OCI-LY7 (cell line): Measurements from ENCODE around the gene PTPRO. TPM values are rescaled to one million over a fixed set of nuclear protein-coding genes. Genes with fewer than 3 reads are reported as not detected.

Experiments
- BruUV-seq: library from RNA; stranded (reverse); fragments of 400-500 nt; replicated peaks from 2 replicates; lab custom pipeline; 2021; lab: Mats Ljungman, UMichigan
- CTCF ChIA-PET: fragments of 300-600 bp; sonication (Branson Sonifier 250); formaldehyde crosslinking; loops from one replicate; lab custom pipeline; 2022; ENCODE audit warnings: antibody characterized with exemption; ENCODE audit not compliant: unreplicated experiment; lab: Charles Lee
- POLR2A ChIA-PET: fragments of 300-600 bp; sonication (Branson Sonifier 250); formaldehyde crosslinking; loops from one replicate; lab custom pipeline; 2022; ENCODE audit warnings: antibody characterized with exemption; lab: Charles Lee
- DNase-seq: peaks from one replicate; pipeline ENCODE4 v3.0.0-alpha.2; 2015; ENCODE audit warnings: low spot score
- H2AFZ ChIP-seq: fragments of 200-600 bp; sonication (generic), shearing (Covaris generic); 2 replicates; pipeline ENCODE4 v1.6.1; 2014; ENCODE audit warnings: mild to moderate bottlenecking, antibody characterized with exemption, low read length, moderate library complexity
- H3K27ac ChIP-seq: fragments of 200-600 bp; sonication (generic); 2 replicates; pipeline ENCODE4 v1.5.1; 2014; ENCODE audit warnings: mixed run types, low read depth, mild to moderate bottlenecking, moderate library complexity, low read length, inconsistent platforms; ENCODE audit not compliant: poor library complexity, severe bottlenecking
- H3K36me3 ChIP-seq: fragments of 200-600 bp; sonication (generic); 2 replicates; pipeline ENCODE4 v1.6.1; 2014; ENCODE audit warnings: mild to moderate bottlenecking, antibody characterized with exemption, low read length, moderate library complexity, mixed read lengths; ENCODE audit not compliant: insufficient read depth
- H3K4me1 ChIP-seq: fragments of 200-600 bp; sonication (generic); 2 replicates; pipeline ENCODE4 v1.5.1; 2014; ENCODE audit warnings: mild to moderate bottlenecking, low read length; ENCODE audit not compliant: insufficient read depth, poor library complexity, severe bottlenecking
- H3K4me2 ChIP-seq: fragments of 200-600 bp; sonication (generic); 2 replicates; pipeline ENCODE4 v1.6.1; 2014; ENCODE audit warnings: mild to moderate bottlenecking, low read length
- H3K4me3 ChIP-seq: fragments of 200-600 bp; sonication (generic); 2 replicates; pipeline ENCODE4 v1.5.1; 2014; ENCODE audit warnings: mild to moderate bottlenecking, low read depth, low read length; ENCODE audit not compliant: poor library complexity, severe bottlenecking
- H3K79me2 ChIP-seq: fragments of 200-600 bp; sonication (generic); 2 replicates; pipeline ENCODE4 v1.6.1; 2016; ENCODE audit warnings: low read depth, mild to moderate bottlenecking, low read length, moderate library complexity, mixed read lengths; ENCODE audit not compliant: insufficient read depth
- H3K9me2 ChIP-seq: fragments of 200-600 bp; sonication (generic); 2 replicates; pipeline ENCODE4 v1.6.1; 2016; ENCODE audit warnings: mild to moderate bottlenecking, low read length, mixed read lengths; ENCODE audit not compliant: insufficient read depth
- H3K9me3 ChIP-seq: fragments of 200-600 bp; sonication (generic); 2 replicates; pipeline ENCODE4 v1.6.1; 2014; ENCODE audit warnings: mild to moderate bottlenecking, mixed run types, low read length, mixed read lengths
- H4K20me1 ChIP-seq: fragments of 200-600 bp; sonication (generic); 2 replicates; pipeline ENCODE4 v1.6.1; 2014; ENCODE audit warnings: mild to moderate bottlenecking, antibody characterized with exemption, low read length, moderate library complexity, mixed read lengths; ENCODE audit not compliant: insufficient read depth
- EZH2phosphoT487 ChIP-seq: fragments of 200-600 bp; sonication (generic); IDR thresholded peaks from 2 replicates; pipeline ENCODE4 v1.6.1; 2018; ENCODE audit warnings: low read depth, borderline replicate concordance, mild to moderate bottlenecking, mixed run types, antibody characterized with exemption, low read length, moderate library complexity, mixed read lengths
- intact Hi-C: fragments of 100-400 bp; cut with micrococcal nuclease; formaldehyde crosslinking; loops from one replicate; pipeline ENCODE4 v1.10.0; 2022; ENCODE audit not compliant: unreplicated experiment
- total RNA-seq, 2 experiments: library from RNA; depleted of rRNA in 1 of 2; stranded (reverse); fragments of >200 nt in 1 of 2; shearing (Covaris generic) in 1 of 2; gene quantifications; 2 replicates each; pipeline ENCODE4 v1.2.3, GENCODE V29; 2014 to 2022
- TF ChIP-seq, protein P1 (sequence below): fragments of 200-600 bp; sonication (generic); conservative IDR thresholded peaks from 2 replicates; pipeline ENCODE4 v1.5.1; 2014; ENCODE audit warnings: mild to moderate bottlenecking, antibody characterized with exemption, low read length, moderate library complexity, mixed read lengths

The PTPRO gene
- total RNA-seq, 2 experiments from 2014 or later = 0.06 to 0.23 TPM

- no TSS peak for BruUV-seq
- Histone ChIP-seq H3K9me3 (no peaks in the 10 kb centered on the region), H3K27ac (no peak overlapping the region), H3K79me2 (no peaks in the 10 kb centered on the region), H3K4me2 (no peak overlapping the region), H3K36me3 (no peaks in the 10 kb centered on the region), H2AFZ (no peak overlapping the region), H3K4me1 (no peaks in the 10 kb centered on the region), H3K4me3 (no peak overlapping the region), H4K20me1 (no peaks in the 10 kb centered on the region), H3K9me2 (no peaks in the 10 kb centered on the region)
- ChIA-PET POLR2A (no interaction called here), CTCF (no interaction called here)
- intact Hi-C loops = loop anchor here (1.0 kb wide), 1 partner anchor 76 kb away; no protein-coding TSS in a partner anchor
- TF ChIP-seq EZH2phosphoT487 = no peak
- TF ChIP-seq, protein P1, sequence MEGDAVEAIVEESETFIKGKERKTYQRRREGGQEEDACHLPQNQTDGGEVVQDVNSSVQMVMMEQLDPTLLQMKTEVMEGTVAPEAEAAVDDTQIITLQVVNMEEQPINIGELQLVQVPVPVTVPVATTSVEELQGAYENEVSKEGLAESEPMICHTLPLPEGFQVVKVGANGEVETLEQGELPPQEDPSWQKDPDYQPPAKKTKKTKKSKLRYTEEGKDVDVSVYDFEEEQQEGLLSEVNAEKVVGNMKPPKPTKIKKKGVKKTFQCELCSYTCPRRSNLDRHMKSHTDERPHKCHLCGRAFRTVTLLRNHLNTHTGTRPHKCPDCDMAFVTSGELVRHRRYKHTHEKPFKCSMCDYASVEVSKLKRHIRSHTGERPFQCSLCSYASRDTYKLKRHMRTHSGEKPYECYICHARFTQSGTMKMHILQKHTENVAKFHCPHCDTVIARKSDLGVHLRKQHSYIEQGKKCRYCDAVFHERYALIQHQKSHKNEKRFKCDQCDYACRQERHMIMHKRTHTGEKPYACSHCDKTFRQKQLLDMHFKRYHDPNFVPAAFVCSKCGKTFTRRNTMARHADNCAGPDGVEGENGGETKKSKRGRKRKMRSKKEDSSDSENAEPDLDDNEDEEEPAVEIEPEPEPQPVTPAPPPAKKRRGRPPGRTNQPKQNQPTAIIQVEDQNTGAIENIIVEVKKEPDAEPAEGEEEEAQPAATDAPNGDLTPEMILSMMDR = no peak
- DNase-seq = no peak
Measured at GRCh38 chr12:15443611-15444010, 121.3 kb downstream of the PTPRO start.

GRCh38 chr12:15444523-15444922 is 122.2 kb downstream of the PTPRO start:
- no peaks in the 10 kb centered on the region for H3K4me1 ChIP-seq
- no peak overlapping the region for H3K27ac ChIP-seq
- no peaks in the 10 kb centered on the region for H4K20me1 ChIP-seq
- TF ChIP-seq, protein P1 = no peak
- no peak for TF ChIP-seq EZH2phosphoT487
- H2AFZ ChIP-seq = no peak overlapping the region
- BruUV-seq = no TSS peak
- H3K4me2 ChIP-seq = no peak overlapping the region
- no peak for DNase-seq
- no peaks in the 10 kb centered on the region for H3K79me2 ChIP-seq
- intact Hi-C loops = loop anchor here (1.0 kb wide), 1 partner anchor 77 kb away; no protein-coding TSS in a partner anchor
- H3K36me3 ChIP-seq = no peaks in the 10 kb centered on the region
- POLR2A ChIA-PET = interaction anchor here (1.0 kb wide), 1 partner anchor 33 kb away, joined by 3 read pairs; no protein-coding TSS in a partner anchor
- no peaks in the 10 kb centered on the region for H3K9me3 ChIP-seq
- no peaks in the 10 kb centered on the region for H3K9me2 ChIP-seq
- CTCF ChIA-PET = no interaction called here
- H3K4me3 ChIP-seq = no peak overlapping the region

GRCh38 chr12:15446807-15447206 is 124.5 kb downstream of the PTPRO start:
- ChIA-PET CTCF (no interaction called here), POLR2A (interaction anchor here (0.9 kb wide), 1 partner anchor 16 kb away, joined by 3 read pairs; no protein-coding TSS in a partner anchor)
- Histone ChIP-seq H3K9me2 (no peaks in the 10 kb centered on the region), H3K4me3 (no peak overlapping the region), H3K79me2 (no peaks in the 10 kb centered on the region), H2AFZ (no peak overlapping the region), H3K27ac (no peak overlapping the region), H3K4me1 (no peaks in the 10 kb centered on the region), H4K20me1 (no peaks in the 10 kb centered on the region), H3K4me2 (no peak overlapping the region), H3K36me3 (no peaks in the 10 kb centered on the region), H3K9me3 (no peaks in the 10 kb centered on the region)
- DNase-seq = no peak
- intact Hi-C loops = no loop called here
- no TSS peak for BruUV-seq
- TF ChIP-seq, protein P1 = no peak
- TF ChIP-seq EZH2phosphoT487 = no peak
